Measurements from ENCODE around the gene NEMP2. TPM values are rescaled to one million over a fixed set of nuclear protein-coding genes. Genes with fewer than 3 reads are reported as not detected.

NEMP2 gene
- polyA plus RNA-seq, 2 of the 4 experiments (the other 2 are of a cell fraction) = 7.1 to 22.0 TPM

DNA sequence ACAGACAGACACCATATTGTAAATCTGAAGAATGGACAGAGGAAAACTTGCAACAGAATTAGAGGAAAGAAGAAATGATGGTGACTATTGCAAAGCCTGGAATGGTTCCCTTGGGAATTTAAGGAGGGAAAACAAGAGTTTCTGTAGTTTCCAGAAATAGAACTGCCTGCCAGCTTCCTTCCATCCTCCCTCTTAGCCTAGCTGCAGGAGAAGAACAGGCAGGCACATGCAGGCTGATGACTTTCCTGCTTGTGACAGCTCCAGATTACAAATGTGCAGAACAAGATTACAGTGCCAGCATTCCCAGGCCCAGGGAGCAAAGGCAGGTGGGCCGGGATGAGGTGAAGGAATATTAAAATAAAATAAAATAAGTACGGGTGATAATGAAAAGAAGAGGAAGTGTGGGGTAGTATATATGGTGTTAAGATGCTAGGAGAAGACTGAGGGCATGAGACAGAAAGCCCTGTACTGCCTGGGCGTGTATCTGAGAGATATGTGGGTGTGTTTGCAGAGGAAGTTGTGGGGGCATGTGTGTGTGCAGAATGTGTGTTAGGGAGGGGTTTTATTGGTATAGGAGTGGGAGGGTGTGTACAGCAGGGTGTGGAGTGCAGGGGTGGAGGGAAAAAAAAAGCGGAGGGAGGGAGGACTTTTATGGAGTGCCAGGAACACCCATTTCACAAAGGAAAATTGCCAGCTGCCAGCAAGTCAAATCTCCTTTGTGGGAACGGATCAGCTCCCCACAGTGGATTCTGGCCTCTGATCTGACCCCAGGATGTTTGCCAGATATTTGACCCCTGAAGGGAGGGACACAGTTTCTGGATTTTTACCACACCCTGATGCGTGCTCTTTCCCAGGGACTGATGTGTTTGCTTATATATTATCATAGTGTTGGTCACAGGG lies 43.9 kb upstream of the NEMP2 start:
- 1% methylated on average over 6 of the region's 6 CpGs for WGBS (ENCODE audit: missing lambda C conversion rate)
- Histone ChIP-seq H3K27ac (peak overlapping the region; percentile 85 to 89), H3K4me2 (peak overlapping the region; percentile 80), H3K9me3 (no peaks in the 10 kb centered on the region), H3K4me1 (peaks cover 73% of the 10 kb centered on the region), H3K4me3 (0 out of 3 replicates have a peak overlapping the region, but pooled peaks have one; percentile 4)
- CTCF ChIA-PET = no interaction called here
- POLR2A ChIA-PET = interaction anchor here (1.0 to 1.4 kb wide), 2 partner anchors 44 to 77 kb away, joined by 4 to 6 read pairs; partner anchors contain the start of gene NEMP2
- FAIRE-seq = no peak
- ATAC-seq = peak; percentile 93
- DNase-seq (ENCODE audit: low read depth in 1 of 2, low spot score in 1 of 2) = peak; percentile 46 to 97
- TF ChIP-seq RFX5 (IDR thresholded peaks at IDR 0.05) (no peak), FOSL2 (IDR thresholded peaks at IDR 0.05) (no peak), FOSL2 (CRISPR knock-in tag; IDR thresholded peaks at IDR 0.05) (peak; percentile 19; the same call in 1 of the 2 replicates), TFCP2L1 (CRISPR knock-in tag; IDR thresholded peaks at IDR 0.05) (no peak), CBX2 (IDR thresholded peaks at IDR 0.05; ENCODE audit: borderline replicate concordance, low read depth) (no peak), FOXS1 (CRISPR knock-in tag; IDR thresholded peaks at IDR 0.05) (no peak), MAFK (IDR thresholded peaks at IDR 0.05; ENCODE audit: partially characterized antibody) (no peak), HEYL (CRISPR knock-in tag; IDR thresholded peaks at IDR 0.05) (no peak), BCL3 (IDR thresholded peaks at IDR 0.05) (peak; percentile 67; the same call in 1 of the 3 replicates), E2F6 (IDR thresholded peaks at IDR 0.05; ENCODE audit: borderline replicate concordance, low read depth) (no peak), EHMT2 (IDR thresholded peaks at IDR 0.05; ENCODE audit: low read depth) (no peak), NFE2L2 (conservative IDR thresholded peaks at IDR 0.05; ENCODE audit: low read length) (no peak), RCOR1 (IDR thresholded peaks at IDR 0.05; ENCODE audit: low read depth, low read length) (no peak), NR3C1 (IDR thresholded peaks at IDR 0.05) (no peak), POLR2A (IDR thresholded peaks at IDR 0.05; ENCODE audit: low read length) (no peak), CTCF (IDR thresholded peaks at IDR 0.05) (no peak), TP53 (CRISPR knock-in tag; IDR thresholded peaks at IDR 0.05) (no peak), HDAC2 (IDR thresholded peaks at IDR 0.05) (no peak), RARB (CRISPR knock-in tag; IDR thresholded peaks at IDR 0.05) (no peak; the same call in 1 of the 2 replicates), FOSB (CRISPR knock-in tag; IDR thresholded peaks at IDR 0.05) (no peak), CHD4 (IDR thresholded peaks at IDR 0.05; ENCODE audit: borderline replicate concordance) (no peak), ATOH8 (CRISPR knock-in tag; IDR thresholded peaks at IDR 0.05; ENCODE audit: low read depth) (no peak), EP300 (IDR thresholded peaks at IDR 0.05) (peak; percentile 76 to 88), CEBPB (IDR thresholded peaks at IDR 0.05) (peak; percentile 10 to 45; a peak in 1 of 4 replicates), ZFP36 (IDR thresholded peaks at IDR 0.05; ENCODE audit: borderline replicate concordance, partially characterized antibody) (no peak), MAZ (IDR thresholded peaks at IDR 0.05; ENCODE audit: borderline replicate concordance, low read depth, low read length) (0 out of 2 replicates have a peak, but pooled peaks have one; percentile 33), HOXB13 (CRISPR knock-in tag; IDR thresholded peaks at IDR 0.05; ENCODE audit: low read depth) (no peak), CBX8 (IDR thresholded peaks at IDR 0.05) (no peak), MYC (IDR thresholded peaks at IDR 0.05; ENCODE audit: borderline replicate concordance, low read length) (peak; percentile 51; the same call in 1 of the 2 replicates), HOXA7 (CRISPR knock-in tag; IDR thresholded peaks at IDR 0.05) (no peak)
- TF ChIP-seq, protein P1, sequence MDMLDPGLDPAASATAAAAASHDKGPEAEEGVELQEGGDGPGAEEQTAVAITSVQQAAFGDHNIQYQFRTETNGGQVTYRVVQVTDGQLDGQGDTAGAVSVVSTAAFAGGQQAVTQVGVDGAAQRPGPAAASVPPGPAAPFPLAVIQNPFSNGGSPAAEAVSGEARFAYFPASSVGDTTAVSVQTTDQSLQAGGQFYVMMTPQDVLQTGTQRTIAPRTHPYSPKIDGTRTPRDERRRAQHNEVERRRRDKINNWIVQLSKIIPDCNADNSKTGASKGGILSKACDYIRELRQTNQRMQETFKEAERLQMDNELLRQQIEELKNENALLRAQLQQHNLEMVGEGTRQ (IDR thresholded peaks at IDR 0.05) = no peak
- TF ChIP-seq, protein P2, sequence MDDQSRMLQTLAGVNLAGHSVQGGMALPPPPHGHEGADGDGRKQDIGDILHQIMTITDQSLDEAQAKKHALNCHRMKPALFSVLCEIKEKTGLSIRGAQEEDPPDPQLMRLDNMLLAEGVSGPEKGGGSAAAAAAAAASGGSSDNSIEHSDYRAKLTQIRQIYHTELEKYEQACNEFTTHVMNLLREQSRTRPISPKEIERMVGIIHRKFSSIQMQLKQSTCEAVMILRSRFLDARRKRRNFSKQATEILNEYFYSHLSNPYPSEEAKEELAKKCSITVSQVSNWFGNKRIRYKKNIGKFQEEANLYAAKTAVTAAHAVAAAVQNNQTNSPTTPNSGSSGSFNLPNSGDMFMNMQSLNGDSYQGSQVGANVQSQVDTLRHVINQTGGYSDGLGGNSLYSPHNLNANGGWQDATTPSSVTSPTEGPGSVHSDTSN (IDR thresholded peaks at IDR 0.05) = peak; percentile 58; the same call in 1 of the 2 replicates
- TF ChIP-seq, protein P3, sequence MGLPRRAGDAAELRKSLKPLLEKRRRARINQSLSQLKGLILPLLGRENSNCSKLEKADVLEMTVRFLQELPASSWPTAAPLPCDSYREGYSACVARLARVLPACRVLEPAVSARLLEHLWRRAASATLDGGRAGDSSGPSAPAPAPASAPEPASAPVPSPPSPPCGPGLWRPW (IDR thresholded peaks at IDR 0.05) = no peak

Data from A549 (cell line).